Mucosa of descending colon (tissue), 3 donors: ENCODE data around the gene FER1L5. TPM values are rescaled to one million over a fixed set of nuclear protein-coding genes. Genes with fewer than 3 reads are reported as not detected.

Experiments used
- ATAC-seq: fragments of 200-7000 bp; cut with Tn5 transposase; one replicate; pipeline ENCODE4 v1.9.1; 2020; ENCODE audit warnings: mild to moderate bottlenecking, moderate library complexity
- DNase-seq, 3 donors: peaks; one replicate each; pipeline ENCODE4 v3.0.0-alpha.2; 2020
- H3K36me3 ChIP-seq: fragments of 200-600 bp; one replicate; pipeline ENCODE4 v1.8.0; 2021; ENCODE audit warnings: low read depth, mild to moderate bottlenecking
- H3K4me1 ChIP-seq: fragments of 200-600 bp; one replicate; pipeline ENCODE4 v1.8.0; 2021; ENCODE audit warnings: low read depth, mild to moderate bottlenecking
- H3K4me3 ChIP-seq: fragments of 200-600 bp; one replicate; pipeline ENCODE4 v1.8.0; 2021; ENCODE audit warnings: mild to moderate bottlenecking
- H3K9me3 ChIP-seq: fragments of 200-600 bp; one replicate; pipeline ENCODE4 v1.8.0; 2021; ENCODE audit warnings: mild to moderate bottlenecking
- intact Hi-C, 2 donors: fragments of 100-400 bp; cut with DNase I in 1 of 2; cut with micrococcal nuclease in 1 of 2; formaldehyde crosslinking; loops; one replicate each; pipeline versions ENCODE4 v1.11.0 to v1.11.1; 2022; cut with DNase I, micrococcal nuclease
- total RNA-seq, 3 donors: library from RNA; stranded (reverse); fragmentation: NEBNext Ultra II Directional in 2 of 3; extraction: Animal tissue kit (Norgen Biotek cat#: 25700) in 2 of 3; gene quantifications; one replicate each; pipeline versions ENCODE4 v1.2.1 to v1.2.4, GENCODE V29; 2021 to 2023
- TF ChIP-seq, protein P1 (sequence below): fragments of 200-600 bp; IDR thresholded peaks from one replicate; pipeline ENCODE4 v1.8.0; 2022; ENCODE audit warnings: antibody characterized with exemption, mild to moderate bottlenecking
- donor health status: DM: no; HTN: no; CAD: no; lungs with moderate emphysema.
- donor health status: DM: no; HTN: no; CAD: no.
- donor health status: DM: no; HTN: yes; CAD: no.

Gene FER1L5
- total RNA-seq, 3 donors from 2014 or later, result 0.09 TPM; not detected in 2

DNA sequence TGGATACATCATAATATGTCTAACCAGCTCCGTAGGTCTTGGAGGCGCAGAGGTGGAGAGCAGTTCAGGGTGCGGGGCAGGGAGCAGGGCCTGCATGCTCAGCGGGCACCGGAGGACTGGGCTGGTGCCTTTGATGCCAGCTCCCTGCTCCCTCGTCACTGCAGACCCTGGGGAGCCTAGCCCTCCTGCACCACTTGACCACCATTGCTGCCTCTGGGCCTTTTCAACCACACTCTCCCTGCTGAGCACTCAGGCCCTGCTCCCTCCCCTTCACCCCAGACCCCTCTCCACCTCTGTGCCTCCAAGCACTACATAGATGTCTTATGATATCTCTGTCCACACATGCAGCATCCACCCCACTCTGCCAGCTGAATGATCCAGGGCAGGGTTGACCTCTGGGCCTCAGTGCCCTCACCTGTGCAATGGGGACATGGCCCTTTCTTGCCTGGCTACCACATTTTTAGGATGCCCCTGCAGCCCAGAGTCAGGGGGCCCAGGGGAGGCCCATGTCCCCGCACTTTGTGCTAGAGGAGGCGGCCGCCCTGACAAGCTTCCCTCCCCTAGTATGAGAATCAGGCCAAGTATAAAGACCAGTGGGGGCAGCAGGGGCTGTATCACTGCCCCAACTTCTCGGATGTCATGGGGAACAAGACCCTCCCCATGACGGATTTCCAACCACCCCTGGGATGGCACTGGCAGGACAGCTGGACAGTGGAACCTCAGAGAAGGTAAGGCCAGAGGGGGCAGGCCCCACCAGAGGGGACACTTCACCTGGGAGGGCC lies 46.3 kb downstream of the FER1L5 start:
- no peaks in the 10 kb centered on the region for H3K36me3 ChIP-seq
- ATAC-seq, result no peak
- TF ChIP-seq, protein P1, sequence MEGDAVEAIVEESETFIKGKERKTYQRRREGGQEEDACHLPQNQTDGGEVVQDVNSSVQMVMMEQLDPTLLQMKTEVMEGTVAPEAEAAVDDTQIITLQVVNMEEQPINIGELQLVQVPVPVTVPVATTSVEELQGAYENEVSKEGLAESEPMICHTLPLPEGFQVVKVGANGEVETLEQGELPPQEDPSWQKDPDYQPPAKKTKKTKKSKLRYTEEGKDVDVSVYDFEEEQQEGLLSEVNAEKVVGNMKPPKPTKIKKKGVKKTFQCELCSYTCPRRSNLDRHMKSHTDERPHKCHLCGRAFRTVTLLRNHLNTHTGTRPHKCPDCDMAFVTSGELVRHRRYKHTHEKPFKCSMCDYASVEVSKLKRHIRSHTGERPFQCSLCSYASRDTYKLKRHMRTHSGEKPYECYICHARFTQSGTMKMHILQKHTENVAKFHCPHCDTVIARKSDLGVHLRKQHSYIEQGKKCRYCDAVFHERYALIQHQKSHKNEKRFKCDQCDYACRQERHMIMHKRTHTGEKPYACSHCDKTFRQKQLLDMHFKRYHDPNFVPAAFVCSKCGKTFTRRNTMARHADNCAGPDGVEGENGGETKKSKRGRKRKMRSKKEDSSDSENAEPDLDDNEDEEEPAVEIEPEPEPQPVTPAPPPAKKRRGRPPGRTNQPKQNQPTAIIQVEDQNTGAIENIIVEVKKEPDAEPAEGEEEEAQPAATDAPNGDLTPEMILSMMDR, result no peak
- H3K9me3 ChIP-seq, result no peaks in the 10 kb centered on the region
- intact Hi-C loops, result no loop called here
- H3K4me1 ChIP-seq, result no peaks in the 10 kb centered on the region
- no peak for DNase-seq
- H3K4me3 ChIP-seq, result no peak overlapping the region

DNA sequence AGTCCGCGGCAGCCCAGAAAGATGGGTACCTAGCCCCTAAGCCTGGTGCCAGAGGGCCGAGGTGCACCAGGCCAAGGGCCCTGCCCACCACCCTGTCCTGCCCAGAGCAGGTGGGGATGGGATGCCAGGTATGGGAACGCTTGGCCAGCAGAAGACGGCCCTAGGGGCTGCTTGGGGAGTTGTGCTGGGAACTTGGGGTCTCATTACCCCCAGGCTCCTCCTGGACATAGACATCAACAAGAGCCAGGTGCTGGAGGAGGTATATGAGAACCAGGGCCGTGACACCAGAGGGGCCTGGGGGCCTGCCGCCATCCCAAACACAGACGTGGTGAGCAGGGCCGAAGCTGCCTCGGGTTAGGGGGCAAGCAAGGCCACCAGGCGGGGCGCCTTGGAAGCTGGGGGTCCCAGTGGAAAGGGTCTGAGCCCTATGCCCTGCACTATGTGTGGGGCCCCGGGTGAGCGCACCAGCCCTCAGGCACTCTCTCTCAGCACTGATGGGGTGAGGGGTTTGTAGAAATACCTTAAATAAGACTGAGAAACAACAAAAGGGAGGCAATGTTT lies 46.9 kb downstream of the FER1L5 start:
- DNase-seq (no peak), ATAC-seq (no peak)
- no peaks in the 10 kb centered on the region for H3K36me3 ChIP-seq
- no peaks in the 10 kb centered on the region for H3K4me1 ChIP-seq
- TF ChIP-seq, protein P1, result no peak
- H3K9me3 ChIP-seq, result no peaks in the 10 kb centered on the region
- intact Hi-C loops, result no loop called here
- no peak overlapping the region for H3K4me3 ChIP-seq

DNA sequence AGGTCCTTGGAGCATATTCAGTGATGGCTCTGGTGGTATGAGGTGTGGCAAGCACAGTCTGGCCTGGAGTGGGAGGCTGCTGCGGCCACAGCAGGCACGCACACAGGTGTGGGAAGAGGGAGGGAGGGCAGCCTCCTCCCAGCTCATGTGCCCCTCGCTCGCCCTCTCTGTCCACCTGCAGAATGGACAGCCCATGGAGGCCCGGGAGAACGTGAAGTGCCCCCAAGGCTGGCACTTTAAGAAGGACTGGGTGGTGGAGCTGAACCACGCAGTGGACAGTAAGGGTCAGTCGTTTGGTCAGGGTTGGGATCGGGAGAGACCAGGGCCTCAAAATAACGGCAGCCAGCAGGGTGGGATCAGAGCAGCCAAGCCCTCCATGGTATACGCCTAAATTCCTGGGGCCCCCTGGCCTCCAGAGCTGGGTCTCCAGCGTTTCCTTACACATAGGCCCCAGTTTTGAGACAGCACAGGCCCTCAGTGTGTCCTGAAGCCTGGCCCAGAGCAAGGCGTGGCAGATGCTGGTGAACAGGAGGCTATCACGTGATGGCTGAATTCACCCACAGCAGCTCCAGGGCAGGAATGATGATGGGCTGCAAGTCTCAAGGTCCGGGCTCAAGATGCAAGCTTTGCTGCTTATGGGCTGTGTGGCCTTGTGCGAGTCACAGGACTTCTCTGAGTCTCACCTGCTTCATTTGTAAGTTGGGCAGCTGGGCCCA lies 47.9 kb downstream of the FER1L5 start:
- Histone ChIP-seq H3K4me1 (no peaks in the 10 kb centered on the region), H3K36me3 (no peaks in the 10 kb centered on the region), H3K9me3 (no peaks in the 10 kb centered on the region), H3K4me3 (no peak overlapping the region)
- intact Hi-C loops, result no loop called here
- TF ChIP-seq, protein P1, result no peak
- no peak for DNase-seq
- no peak for ATAC-seq

DNA sequence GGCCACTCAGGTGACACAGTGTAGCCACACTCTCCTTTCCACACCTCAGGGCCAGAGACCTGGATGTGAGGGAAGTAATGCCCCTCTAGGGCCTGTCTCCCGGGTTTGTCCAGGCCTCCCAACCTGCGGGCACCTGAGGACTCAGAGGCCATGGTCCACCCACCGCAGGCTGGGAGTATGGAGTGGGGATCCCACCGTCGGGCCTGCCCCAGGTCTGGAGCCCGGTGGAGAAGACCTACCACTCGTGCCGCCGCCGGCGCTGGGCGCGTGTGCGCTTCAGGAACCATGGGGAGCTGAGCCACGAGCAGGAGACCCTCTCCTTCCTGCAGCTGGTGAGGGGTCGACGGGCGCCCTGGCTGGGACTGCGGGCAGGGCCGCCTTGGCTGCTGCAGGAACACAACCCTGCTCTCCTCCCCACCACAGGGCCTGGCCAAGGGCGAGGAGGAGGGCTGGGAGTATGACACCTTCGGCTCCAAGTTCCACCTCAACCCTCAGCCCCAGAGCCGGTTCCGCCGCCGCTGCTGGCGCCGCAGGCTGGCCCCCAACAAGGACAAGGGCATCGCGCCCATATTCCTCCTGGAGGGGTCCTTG lies 48.6 kb downstream of the FER1L5 start:
- Histone ChIP-seq H3K9me3 (no peaks in the 10 kb centered on the region), H3K36me3 (no peaks in the 10 kb centered on the region), H3K4me3 (no peak overlapping the region), H3K4me1 (no peaks in the 10 kb centered on the region)
- DNase-seq (no peak), ATAC-seq (no peak)
- TF ChIP-seq, protein P1, result no peak
- intact Hi-C loops, result no loop called here

DNA sequence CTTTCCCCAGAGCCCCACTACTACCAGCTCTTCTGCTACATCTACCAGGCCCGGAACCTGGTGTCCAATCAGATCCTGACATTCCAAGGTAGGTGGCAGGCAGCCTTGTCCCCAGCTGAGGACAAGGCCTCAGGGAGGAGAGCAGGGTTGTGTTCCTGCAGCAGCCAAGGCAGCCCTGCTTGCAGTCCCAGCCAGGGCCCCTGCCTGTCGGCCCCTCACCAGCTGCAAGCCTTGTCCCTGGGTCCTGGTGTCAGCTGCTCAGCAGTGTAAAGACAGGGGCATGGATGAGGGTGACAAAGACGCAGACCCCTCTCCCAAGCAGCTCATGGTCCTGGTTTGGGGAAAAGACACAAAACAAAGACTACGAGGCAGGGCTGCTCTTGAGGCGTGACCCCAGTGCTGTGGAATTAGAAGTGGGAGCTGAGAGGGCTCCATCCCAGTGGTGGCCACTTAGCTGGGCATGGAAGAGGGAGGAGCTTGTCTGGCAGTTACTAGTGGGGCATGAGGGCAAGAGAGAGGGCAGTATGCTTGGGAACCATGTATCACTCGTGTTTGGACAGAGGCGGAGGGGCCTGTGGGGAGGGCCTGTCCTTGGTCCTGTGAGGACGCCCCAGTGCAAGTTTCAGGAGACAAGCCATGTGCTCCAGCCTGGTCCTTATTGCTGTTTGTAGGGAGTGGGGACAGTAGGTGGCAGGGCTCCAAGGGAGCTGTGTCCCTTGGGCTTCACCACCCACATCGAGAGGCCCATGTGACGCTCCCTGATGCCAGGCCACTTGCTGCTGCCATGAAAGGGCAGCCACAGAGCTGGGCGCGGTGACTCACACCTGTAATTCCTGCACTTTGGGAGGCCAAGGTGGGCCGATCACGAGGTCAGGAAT lies 49.8 kb downstream of the FER1L5 start:
- Histone ChIP-seq H3K36me3 (no peaks in the 10 kb centered on the region), H3K9me3 (no peaks in the 10 kb centered on the region), H3K4me1 (no peaks in the 10 kb centered on the region), H3K4me3 (no peak overlapping the region)
- DNase-seq, result no peak
- TF ChIP-seq, protein P1, result no peak
- intact Hi-C loops, result no loop called here
- no peak for ATAC-seq
